Middle frontal gyrus (tissue), 1 donor: ENCODE data around the gene TAS2R1.
A peak's percentile ranks its signal among the peaks of the same experiment; 100 is the strongest.
"Not testable (repeated sequence)": the region's sequence is repeated elsewhere in the genome, so short reads cannot be mapped to it uniquely, and the experiment has no call there.

Experiments used
- DNase-seq: peaks from one replicate; pipeline ENCODE4 v3.0.0-alpha.2; 2015; ENCODE audit warnings: low spot score; ENCODE audit errors: extremely low spot score

TAS2R1 gene

DNA sequence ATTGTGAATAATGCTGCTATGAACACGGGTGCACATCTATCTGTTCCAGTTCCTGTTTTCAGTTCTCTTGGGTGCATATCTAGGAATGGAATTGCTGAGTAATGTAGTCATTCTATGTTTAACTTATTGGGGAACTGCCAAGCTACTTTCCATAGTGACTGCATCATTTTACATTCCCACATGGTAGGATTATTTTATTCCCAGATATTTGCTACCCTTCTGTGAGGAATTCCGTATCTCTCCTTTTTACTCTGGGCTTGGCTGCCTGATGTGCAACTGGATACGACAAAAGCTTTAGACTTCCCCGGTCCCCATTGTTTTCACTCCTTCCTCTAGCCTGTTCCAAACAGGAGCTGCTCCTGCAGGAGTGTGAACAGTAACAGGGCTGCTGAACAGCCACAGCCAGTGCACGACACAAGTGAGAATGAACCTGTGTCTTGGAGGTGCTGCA is 7.2 kb downstream of the TAS2R1 start:
- DNase-seq = peak; percentile 16

DNA sequence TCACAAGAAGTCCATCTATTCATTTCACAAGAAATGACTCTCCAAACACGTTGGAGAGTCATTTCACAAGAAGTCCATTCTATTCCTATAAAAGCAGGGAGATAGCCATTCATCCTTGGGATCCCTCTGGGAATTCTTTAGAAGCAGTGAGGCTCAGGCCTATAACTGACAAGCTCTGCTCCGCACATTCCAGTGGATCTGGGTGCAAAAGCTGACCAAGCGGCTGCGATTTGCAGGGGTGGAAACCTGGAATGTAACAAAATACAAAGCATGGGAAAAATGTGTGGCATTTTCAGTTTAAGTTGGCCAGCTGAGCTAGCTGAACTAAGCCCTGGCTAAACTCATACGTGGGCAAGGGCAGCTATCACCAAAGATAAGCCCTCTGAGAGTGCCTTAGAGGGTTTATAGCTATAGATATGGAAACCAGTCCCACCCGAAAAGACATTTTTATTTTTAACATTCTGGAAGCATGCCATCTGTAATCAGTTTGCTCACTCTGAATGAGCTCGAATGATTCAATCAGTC is 8.7 kb downstream of the TAS2R1 start:
- DNase-seq = no peak

DNA sequence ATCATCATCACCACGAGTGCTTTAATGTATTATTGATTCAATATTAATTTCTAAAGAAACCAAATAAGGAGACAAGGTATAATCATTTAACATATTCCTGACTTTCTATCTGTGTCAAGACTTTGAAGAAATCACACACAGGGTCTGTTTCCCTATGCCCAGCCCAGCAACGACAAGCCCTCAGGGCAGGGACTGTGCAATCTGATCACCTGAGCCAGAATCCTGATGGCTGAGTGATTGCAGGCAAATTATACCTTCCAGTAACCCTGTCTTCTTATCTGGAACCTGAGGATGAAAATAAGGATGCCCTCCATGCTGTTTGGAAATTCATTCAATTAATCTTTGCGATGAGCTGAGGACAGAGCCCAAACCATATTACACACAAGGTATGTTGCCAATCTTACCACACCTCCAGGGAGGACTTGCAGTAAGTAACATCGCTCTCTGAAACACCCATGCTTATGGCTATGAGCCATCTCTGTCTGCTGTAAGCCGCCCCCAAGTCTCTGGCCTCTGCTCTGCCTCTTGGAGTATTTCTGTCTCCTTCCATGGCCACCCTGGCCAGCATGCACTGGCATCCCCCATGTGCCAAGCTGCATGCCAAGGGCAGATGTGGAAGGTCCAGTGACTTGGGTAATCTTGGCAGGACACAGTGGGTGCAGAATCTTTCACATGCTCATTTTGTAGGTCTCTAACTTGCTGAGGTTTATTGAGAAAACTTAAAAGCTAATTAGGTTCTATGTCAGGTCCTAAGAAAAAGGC is 10.6 kb downstream of the TAS2R1 start:
- DNase-seq = no peak

DNA sequence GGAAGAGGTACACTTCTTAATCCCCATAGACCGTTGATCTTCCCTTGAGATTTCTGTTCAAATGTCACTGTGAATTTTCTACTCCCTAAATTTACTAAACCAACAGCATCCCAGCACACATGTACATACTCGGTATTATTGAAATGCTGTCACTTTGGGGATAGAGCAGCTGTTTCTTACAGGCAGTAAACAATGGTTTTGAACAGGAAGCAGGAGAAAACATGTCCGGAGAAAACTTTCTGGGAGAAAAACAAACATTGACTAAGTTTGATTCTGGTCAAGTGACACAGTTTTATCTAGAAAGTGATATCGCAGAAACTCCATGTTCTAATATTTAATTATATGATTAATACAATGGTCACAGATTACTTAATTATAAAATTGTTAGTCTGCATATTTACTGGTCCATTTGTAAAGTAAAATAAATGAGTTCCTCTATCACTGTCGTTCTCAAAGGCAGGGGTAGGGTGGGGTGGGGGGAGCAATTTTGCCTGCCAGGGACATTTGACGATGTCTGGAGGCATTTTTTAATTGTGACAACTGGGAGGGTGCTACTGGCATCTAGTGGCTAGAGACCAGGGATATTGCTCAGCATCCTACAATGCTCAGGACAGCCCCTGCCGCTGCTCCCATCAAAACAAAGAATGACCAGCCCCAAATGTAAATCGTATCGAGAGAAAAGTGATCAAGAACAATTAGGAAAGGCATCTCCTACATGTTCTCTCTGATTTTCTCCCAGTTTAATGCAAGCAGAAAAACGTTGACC is 12.2 kb downstream of the TAS2R1 start:
- no peak for DNase-seq

- DNase-seq = no peak
These were observed 12.9 kb downstream of the TAS2R1 start for GRCh38 chr5:9617221-9617620.

GRCh38 chr5:9615331-9615730 is 14.8 kb downstream of the TAS2R1 start:
- no peak for DNase-seq

GRCh38 chr5:9613360-9613759 is 16.8 kb downstream of the TAS2R1 start:
- no peak for DNase-seq

DNA sequence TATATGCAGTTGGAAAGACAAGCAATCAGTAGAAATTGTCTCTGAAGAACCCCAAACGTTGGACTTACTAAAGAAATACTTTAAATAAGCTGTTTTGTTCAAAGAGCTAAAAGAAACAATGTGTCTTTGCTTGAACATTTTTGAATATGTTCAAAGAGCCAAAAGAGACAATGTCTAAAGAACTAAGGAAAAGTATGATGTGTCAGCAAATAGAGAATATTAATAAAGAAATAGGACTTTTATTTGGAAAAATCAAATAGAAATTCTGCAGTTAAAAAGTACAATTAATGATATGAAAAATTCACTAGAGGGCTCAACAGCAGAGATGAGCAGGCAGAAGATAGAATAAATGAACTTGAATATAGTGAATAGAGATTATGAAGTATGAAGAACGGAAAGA is 19.2 kb downstream of the TAS2R1 start:
- DNase-seq = no peak

GRCh38 chr5:9610364-9610763 is 19.8 kb downstream of the TAS2R1 start:
- DNase-seq = no peak

- DNase-seq = no peak
These were observed 22.1 kb downstream of the TAS2R1 start for GRCh38 chr5:9608093-9608492.

- DNase-seq = no peak
These were observed 24.9 kb downstream of the TAS2R1 start for GRCh38 chr5:9605041-9605838.

DNA sequence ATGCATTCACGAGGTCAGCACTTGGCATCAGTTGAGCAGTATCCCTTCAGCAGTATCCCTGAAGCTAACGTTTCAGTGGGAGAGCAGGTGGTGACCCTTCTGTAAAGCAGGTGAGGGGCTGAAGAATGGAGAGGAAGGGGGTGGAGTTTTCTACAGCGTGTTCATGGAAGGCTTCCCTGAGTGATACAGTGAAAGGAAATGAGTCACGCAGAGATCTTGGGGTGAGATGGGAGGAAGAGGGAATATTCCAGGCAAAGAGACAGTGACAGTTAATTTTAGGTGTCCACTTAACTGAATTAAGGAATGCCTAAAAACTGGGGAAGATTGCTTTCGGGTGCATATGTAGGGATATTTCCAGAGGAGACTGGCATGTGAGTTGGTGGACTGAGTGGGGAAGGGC is 25.7 kb downstream of the TAS2R1 start:
- DNase-seq = no peak

DNA sequence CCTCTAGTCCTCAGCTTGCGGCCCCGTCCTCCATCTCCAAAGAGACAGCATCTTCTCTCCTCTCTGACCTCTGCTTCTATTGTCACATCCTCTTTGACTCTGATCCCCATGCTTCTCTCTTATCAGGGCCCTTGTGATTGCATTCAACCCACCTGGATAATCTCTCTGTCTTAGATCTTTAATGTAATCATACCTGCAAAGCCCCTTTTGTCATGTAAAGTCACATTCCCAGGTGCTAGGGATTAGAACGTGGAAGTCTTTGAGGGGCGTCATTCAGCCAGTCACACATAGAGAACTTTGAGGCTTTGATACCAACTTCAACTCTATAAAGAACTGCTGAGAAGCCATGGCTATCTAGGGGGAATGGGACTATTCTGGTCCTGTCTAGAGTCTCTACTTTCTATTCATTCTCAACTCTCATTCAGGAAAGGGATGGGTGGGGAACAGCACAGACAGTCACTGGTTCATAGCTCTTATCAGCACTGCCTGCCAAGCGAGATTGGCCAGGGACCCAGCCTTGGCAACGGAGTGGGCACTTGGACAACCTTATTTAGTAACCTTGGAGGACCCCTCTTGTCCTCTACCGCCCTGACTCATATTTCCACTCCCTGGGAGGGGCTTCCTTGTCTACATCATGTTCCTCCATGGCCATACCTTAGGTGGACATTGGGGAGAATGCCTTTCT is 29.0 kb downstream of the TAS2R1 start:
- no peak for DNase-seq

DNA sequence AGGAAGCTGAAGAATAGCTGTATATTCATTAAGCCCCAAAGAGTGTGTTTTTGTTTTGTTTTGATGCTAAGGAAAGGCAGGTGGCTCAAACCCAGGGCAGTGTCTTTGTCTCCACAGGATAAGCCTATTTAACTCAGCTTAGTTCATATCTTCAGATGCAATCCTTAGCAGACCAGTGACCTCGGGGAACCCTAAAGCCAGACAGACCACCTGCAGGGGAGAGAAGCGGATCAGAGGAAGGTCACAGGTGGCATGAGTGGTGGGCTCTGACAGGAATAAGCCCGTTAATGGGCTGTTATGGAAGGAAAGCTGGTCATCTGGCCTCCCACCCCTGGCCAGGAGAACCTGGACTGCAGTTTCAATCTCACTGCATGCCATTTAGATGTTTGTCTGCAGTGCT is 30.8 kb downstream of the TAS2R1 start:
- no peak for DNase-seq

DNA sequence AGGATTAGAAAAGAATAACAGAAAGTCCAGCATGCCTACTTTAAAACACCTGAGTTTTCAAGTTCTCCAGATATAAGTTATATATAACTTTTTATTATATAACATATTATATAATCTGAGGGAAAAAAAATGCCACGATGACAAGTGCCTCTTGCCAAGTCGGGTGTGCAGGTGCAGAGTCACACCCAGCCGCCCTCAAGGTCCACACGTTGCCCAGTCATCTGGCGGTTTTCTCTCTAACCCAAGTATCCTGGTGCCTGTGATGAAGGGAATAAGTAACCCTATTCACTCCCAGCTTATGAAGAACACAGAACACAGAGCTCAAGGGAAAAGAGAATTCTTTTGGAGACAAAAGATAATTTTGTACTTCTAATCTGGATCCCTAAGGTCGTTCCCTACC is 31.8 kb downstream of the TAS2R1 start:
- not testable (repeated sequence) for DNase-seq

GRCh38 chr5:9597322-9597721 is 32.8 kb downstream of the TAS2R1 start:
- not testable (repeated sequence) for DNase-seq

- DNase-seq = no peak
These were observed 33.3 kb downstream of the TAS2R1 start for GRCh38 chr5:9596824-9597223.

DNA sequence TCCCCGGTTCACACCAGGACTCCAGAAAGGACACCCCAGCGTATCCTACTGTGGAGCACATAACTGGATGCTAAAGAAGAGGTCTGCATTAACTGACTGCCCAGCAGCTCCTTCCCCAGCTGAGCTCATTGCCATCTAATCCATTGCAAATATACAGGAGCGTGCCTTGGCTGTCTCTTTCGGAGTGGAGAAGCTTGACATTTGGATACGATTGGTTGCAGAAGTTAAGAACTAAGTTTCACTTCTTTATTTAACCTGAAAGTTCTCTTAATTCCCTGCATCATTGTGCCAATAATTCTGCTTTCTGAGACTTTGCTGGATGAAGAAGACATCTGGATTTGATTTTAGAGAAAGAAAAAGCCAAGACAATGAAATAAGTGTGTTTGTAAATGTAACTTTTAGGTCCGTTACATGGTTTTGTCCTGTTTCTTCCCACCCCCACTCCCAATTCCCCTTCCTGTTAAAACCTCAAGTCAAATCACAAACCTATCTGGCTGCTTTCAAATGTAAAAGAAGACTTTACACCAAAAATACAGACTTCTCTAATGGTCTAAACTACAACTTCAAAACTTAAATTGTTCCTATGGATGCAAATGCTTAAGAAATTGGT is 33.9 kb downstream of the TAS2R1 start:
- DNase-seq = no peak

- no peak for DNase-seq
These were observed 35.2 kb downstream of the TAS2R1 start for GRCh38 chr5:9594913-9595312.

DNA sequence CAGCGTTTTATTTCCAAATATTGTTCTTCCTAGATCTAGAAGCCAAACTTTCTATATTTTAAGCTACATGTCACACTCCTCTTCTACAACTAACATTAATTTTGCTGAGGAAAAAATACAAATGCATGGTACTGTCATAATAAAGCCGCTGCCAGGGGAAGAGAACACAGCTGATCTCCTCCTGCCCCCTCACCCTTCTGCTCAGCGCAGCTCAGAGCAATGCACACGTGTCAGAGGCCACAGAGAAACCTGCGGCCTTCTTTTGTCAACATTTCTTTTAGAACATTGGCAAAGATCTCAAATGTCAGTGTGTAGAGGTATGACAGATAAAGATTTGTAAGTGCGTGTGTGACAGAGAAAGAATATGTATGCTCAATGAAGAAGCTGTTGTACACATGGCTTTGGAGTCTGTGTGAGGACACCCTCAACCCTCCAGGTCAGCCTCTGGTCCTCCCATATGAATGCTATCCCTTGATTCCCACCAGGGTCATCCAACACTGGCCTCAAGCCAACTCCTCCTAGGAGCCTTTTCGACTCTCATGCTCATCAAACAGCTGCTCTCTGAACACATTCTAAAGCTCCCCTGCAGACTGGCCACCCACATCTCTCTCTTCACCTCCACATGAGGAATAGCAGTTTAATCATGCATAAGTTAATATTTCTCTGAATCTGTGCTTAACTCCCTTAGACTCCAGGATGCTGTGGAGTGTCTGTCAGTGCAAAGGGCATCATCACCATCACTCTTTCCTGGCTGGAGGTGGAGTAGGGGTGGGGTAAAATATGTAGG is 40.9 kb downstream of the TAS2R1 start:
- DNase-seq = no peak
